Measurements from ENCODE around the gene GRHL1. TPM values are rescaled to one million over a fixed set of nuclear protein-coding genes. Genes with fewer than 3 reads are reported as not detected.

The GRHL1 gene
- total and polyA plus RNA-seq, 2 donors (not counting 1 experiment from before 2014, with no cell fraction given), result 0.25 to 0.76 TPM

GRCh38 chr2:10043256-10043905 lies 91.9 kb downstream of the GRHL1 start, which contains the start of gene KLF11:
Gene KLF11 (plus strand): TSS chr2:10043550. CDS start chr2:10043717, 167 bp downstream.
- peak within 1 kb of the TSS; percentile 92 for H3K27ac Mint-ChIP-seq
- no peaks in the 10 kb centered on the region for H3K27me3 Mint-ChIP-seq
- ATAC-seq (ENCODE audit: low read depth), result peak; percentile 77
- ChIA-PET CTCF (interaction anchor here (0.6 to 12.6 kb wide), 5 partner anchors 23 to 405 kb away, joined by 3 to 319 read pairs (median 3); partner anchors contain the start of gene ODC1), POLR2A (interaction anchor here (0.7 to 2.8 kb wide), 4 partner anchors 14 to 1091 kb away, joined by 3 to 16 read pairs (median 6); partner anchors contain the start of genes TAF1B and YWHAQ)
- H3K79me2 ChIP-seq (ENCODE audit: control insufficient read depth, insufficient read depth, low read length), result no peaks in the 10 kb centered on the region
- peaks cover 25% of the 10 kb centered on the region for H3K4me1 Mint-ChIP-seq
- peaks cover 9% of the 10 kb centered on the region for H4K20me1 ChIP-seq (ENCODE audit: control insufficient read depth, insufficient read depth, low read length, poor library complexity, severe bottlenecking)
- peak within 1 kb of the TSS; percentile 80 for H3K9ac ChIP-seq (ENCODE audit: low read length)
- TF ChIP-seq CTCF (IDR thresholded peaks at IDR 0.05) (no peak), EZH2 (IDR thresholded peaks at IDR 0.05; ENCODE audit: borderline replicate concordance, insufficient read depth, low read depth, low read length, poor library complexity, severe bottlenecking) (no peak)
- peak within 1 kb of the TSS; percentile 93 for H3K4me2 ChIP-seq (replicated peaks; ENCODE audit: low read depth, low read length, poor library complexity, severe bottlenecking)
- H3K4me3 Mint-ChIP-seq, result peak within 1 kb of the TSS; percentile 89
- peak within 1 kb of the TSS; percentile 58 to 84 for H3K27ac ChIP-seq (ENCODE audit: low read length in 2 of 2)
- WGBS (ENCODE audit: insufficient coverage), result 2% methylated on average over 101 of the region's 104 CpGs
- no peaks in the 10 kb centered on the region for H3K27me3 ChIP-seq (replicated peaks in 1 of 4; ENCODE audit: control extremely low read depth in 1 of 4, control insufficient read depth in 3 of 4, insufficient read depth in 4 of 4, low read length in 3 of 4)
- no peaks in the 10 kb centered on the region for H3K9me3 Mint-ChIP-seq (ENCODE audit: insufficient read depth)
- H3K36me3 ChIP-seq (replicated peaks in 1 of 2; ENCODE audit: control extremely low read depth in 1 of 2, control insufficient read depth in 1 of 2, extremely low read depth in 1 of 2, insufficient read depth in 2 of 2, low read length in 1 of 2), result peaks cover 0 to 22% of the 10 kb centered on the region in 2 experiments
- intact Hi-C loops (cut with micrococcal nuclease), result loop anchor here (1.0 to 10.0 kb wide), 7 partner anchors 14 to 1209 kb away; partner anchors contain the start of genes ADAM17, GRHL1, IAH1 and KIDINS220
- peak; percentile 94 for DNase-seq
- peak within 1 kb of the TSS; percentile 49 to 84 (median 68) for H3K4me3 ChIP-seq (ENCODE audit: control extremely low read depth in 1 of 5, extremely low read depth in 1 of 5, insufficient read depth in 1 of 5, low read depth in 2 of 5, low read length in 4 of 5)
- H3K4me1 ChIP-seq (ENCODE audit: control insufficient read depth in 2 of 2, insufficient read depth in 2 of 2, low read length in 2 of 2), result peaks cover 12 to 20% of the 10 kb centered on the region in 2 donors
- peaks cover 0 to 20% (median 0%) of the 10 kb centered on the region in 3 donors for H3K9me3 ChIP-seq (ENCODE audit: control extremely low read depth in 1 of 3, control insufficient read depth in 2 of 3, insufficient read depth in 1 of 3, low read length in 2 of 3)
- H2AFZ ChIP-seq (ENCODE audit: insufficient read depth, low read depth, low read length, poor library complexity, severe bottlenecking), result peak within 1 kb of the TSS; percentile 56
